ENCODE results near the gene TTLL9. TPM values are rescaled to one million over a fixed set of nuclear protein-coding genes. Genes with fewer than 3 reads are reported as not detected.

The TTLL9 gene
- polyA plus RNA-seq, 1 donor from 2014 or later = not detected

DNA sequence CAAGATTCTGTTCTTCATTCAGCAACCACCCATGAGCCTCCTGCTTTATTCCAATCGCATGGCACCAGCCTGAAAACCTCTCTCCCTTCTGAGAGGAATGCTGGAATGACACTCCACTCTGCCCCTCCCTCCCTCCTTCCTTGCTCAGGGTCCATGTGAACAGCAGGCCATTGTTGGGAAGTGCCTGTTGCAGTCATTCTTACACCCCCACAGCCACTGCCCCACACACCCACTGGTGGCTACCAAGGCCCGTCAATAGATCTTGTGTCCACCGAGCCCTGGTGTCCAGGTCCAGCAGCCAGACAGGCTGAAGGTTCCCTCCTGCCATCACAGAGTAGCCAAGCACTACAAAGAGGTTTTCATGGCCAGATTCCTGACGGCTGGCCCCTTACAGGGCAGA lies 74.9 kb downstream of the TTLL9 start:
- H3K4me1 Mint-ChIP-seq = peaks cover 9 to 14% (median 12%) of the 10 kb centered on the region in 3 donors
- H3K9me3 Mint-ChIP-seq = no peaks in the 10 kb centered on the region
- peaks cover 13% of the 10 kb centered on the region for H3K36me3 Mint-ChIP-seq
- H3K27ac Mint-ChIP-seq = no peak overlapping the region
- no peaks in the 10 kb centered on the region for H3K27me3 Mint-ChIP-seq
- H3K4me3 Mint-ChIP-seq = no peak overlapping the region

DNA sequence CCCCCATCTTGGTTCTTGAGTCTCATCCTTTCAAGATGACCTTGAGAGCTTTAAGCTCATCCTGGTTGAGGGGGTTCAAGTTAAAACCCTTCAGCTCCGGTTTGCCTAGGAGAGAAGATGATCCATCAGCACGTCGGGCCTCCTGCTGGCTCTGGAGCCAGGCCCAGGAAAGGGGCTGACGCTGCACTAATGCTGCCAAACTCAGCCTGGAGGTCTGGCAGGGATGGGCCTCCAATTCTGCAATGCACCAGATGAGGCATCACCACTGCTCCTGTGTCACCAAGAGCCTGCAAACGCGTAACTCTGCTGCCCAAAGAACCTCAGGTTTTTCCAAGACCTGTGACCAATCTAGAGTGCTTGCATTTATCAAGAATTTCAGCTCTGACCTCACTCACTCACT lies 75.4 kb downstream of the TTLL9 start:
- Mint-ChIP-seq H3K4me3 (no peak overlapping the region), H3K27ac (no peak overlapping the region), H3K36me3 (peaks cover 13% of the 10 kb centered on the region), H3K27me3 (no peaks in the 10 kb centered on the region), H3K9me3 (no peaks in the 10 kb centered on the region), H3K4me1 (peaks cover 10 to 18% (median 12%) of the 10 kb centered on the region in 3 donors)

DNA sequence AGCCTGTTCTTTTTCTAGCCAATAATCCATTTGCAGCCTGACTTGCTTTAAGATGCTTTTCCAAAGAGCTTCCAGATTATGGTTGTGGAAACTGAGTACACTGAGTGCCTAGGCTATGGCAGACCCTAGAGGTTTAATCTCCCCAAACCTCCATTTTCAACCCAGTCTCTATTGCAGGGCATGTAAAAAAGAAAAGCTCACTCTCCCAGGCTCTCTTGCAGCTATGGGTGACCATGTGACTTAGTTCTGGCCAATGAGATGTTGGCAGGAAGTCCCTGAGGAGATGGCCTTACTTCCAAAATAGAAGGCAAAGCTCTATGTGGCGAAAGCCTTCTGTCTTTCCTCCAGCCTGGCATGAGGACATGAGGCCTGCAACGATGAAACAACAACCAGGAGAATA lies 77.6 kb downstream of the TTLL9 start:
- Mint-ChIP-seq H3K4me1 (peaks cover 19 to 31% (median 27%) of the 10 kb centered on the region in 3 donors), H3K36me3 (peaks cover 9% of the 10 kb centered on the region), H3K27ac (no peak overlapping the region), H3K27me3 (no peaks in the 10 kb centered on the region), H3K4me3 (peak overlapping the region in 1 of 4 donors; percentile 14), H3K9me3 (no peaks in the 10 kb centered on the region)

DNA sequence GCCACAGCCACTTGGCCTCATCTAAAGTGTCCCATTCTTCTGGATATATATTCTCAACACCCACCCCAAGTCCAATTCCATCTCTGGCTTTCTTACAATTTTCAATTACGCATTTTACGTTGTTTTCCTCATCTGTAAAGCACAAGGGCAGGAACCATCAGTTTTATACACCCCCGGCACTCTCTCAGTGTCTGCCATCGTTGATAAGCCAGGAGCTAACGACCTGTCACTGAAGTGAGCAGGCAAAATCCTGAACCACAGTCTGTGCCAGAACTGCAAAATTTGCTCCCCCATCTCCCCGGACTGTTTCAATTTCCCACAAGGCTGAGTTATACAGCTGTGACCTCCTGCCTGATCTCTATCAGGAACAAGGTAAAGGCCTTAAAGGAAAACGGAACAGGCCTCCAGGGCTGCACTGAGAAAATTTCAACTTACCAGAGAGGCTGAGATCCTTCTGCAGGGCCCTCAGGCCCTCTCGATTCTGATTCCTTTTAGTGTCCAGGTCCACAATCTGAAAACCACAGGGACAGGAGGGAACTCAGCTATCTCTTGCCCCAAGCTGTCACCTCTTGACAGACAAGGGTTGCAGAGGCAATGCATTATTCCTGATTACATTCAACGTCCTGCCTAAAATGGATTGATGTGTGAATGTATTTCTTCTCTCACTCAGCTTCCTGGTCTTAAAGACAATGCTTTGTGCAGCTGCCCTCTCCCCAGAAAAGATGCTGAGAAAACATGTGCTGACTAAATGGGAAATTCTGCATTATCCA lies 79.6 kb downstream of the TTLL9 start:
- Mint-ChIP-seq H3K27me3 (peaks cover 2% of the 10 kb centered on the region), H3K9me3 (no peaks in the 10 kb centered on the region), H3K4me3 (peak overlapping the region in 2 of 4 donors; percentile 61 to 94), H3K4me1 (peaks cover 19 to 31% (median 27%) of the 10 kb centered on the region in 3 donors), H3K36me3 (peaks cover 6% of the 10 kb centered on the region), H3K27ac (peak overlapping the region in 1 of 3 donors; percentile 93)

DNA sequence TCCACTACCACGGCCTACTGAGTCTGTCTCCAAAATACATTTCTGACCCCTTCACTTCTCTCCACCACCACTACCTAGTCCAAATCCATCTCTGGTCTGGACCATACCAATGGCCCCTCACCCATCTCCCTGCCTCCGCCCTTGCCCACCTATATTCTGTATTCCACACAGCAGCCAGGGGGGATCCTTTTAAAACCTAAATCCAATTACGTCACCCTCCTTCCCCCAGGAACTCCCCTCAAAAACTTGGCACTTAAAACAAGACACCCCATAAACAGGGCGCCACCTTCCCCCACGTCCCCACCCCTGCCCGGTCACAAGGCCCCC lies 80.7 kb downstream of the TTLL9 start:
- peak overlapping the region; percentile 94 to 99 (median 98) for H3K4me3 Mint-ChIP-seq
- peaks cover 8% of the 10 kb centered on the region for H3K27me3 Mint-ChIP-seq
- peaks cover 4% of the 10 kb centered on the region for H3K36me3 Mint-ChIP-seq
- H3K27ac Mint-ChIP-seq = peak overlapping the region in 2 of 3 donors; percentile 93 to 98
- H3K9me3 Mint-ChIP-seq = no peaks in the 10 kb centered on the region
- H3K4me1 Mint-ChIP-seq = peaks cover 19 to 31% (median 27%) of the 10 kb centered on the region in 3 donors

DNA sequence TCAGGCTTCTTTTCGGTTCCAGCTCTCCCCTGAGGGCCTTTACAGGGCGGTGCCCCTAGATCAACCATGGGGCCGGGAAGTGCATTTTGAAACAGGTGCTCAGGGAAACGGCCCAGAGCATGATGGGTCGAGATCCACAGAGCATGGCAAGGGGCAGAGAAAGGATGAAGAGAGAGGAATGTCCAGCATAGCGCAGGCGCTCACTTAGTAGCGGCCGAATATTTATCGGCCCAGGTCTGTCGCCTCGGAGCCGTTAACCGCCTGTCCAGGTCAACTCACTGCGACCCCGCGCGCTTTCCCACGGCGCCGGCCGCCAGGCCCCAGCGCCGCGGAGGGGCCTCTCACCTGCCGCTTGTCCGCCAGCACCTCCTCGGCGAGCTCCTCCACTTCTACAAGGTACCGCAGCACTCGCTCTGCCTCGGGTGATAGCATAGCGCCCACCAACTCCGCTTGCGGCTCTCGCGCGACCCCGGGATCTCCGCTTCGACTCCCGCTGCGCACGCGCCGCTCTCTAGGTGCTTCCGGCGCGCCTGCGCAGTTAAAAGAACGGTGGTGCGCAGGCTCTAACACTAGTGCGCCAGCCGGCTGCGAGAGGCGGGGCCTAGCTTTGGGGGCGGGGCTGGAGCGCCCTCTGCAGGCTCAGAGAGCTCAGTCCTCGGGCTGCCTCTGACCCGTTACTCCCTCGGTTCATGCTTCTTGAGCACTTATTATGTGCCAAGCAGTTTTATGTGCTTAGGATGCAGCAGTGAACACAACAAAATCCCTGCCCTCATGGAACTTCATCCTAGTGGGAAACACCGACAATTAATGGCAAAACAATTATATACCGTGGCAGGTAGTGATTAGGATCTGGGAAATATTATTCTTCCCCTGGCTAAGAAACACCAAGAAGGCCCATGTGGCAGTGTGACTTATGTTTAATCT lies 81.4 kb downstream of the TTLL9 start, which contains the start of gene PDRG1:
PDRG1 (minus strand) TSS at position 517 of the 924 bp plus-strand sequence; CDS start at position 432, 85 bp downstream.
- no peaks in the 10 kb centered on the region for H3K9me3 Mint-ChIP-seq
- H3K4me3 Mint-ChIP-seq = peak within 1 kb of the TSS; percentile 94 to 99 (median 98)
- peaks cover 19 to 31% (median 27%) of the 10 kb centered on the region in 3 donors for H3K4me1 Mint-ChIP-seq
- peak within 1 kb of the TSS; percentile 93 to 98 (median 97) for H3K27ac Mint-ChIP-seq
- peaks cover 11% of the 10 kb centered on the region for H3K27me3 Mint-ChIP-seq
- peaks cover 4% of the 10 kb centered on the region for H3K36me3 Mint-ChIP-seq

DNA sequence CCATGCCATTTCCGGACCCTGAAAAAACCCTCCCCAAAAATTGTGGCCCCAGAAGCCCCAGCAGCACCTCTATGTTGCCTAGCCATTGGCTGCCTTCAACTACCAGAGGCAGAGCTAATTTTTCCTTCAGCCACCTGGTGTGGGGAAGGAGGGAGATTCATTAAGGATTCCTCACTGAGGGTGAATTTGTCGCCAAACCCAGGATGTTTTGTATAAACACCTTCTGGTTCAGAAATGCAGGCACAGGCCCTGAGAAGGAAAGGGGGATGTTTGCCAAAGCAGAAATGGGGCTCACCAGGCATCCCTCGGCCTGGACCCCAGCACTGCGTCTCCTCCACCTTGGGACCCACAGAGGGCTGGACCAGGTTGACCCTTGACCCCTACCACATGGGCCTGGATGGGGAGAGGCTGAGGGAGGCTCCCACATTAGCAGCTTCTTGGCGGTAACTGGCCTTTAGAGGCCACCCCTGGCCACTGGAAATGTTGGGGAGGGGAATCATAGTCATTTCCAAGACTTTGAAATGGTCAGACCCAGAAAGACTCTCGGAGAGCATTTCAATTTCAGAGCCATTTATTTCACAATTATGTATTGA lies 83.2 kb downstream of the TTLL9 start:
- H3K9me3 Mint-ChIP-seq = no peaks in the 10 kb centered on the region
- peaks cover 3% of the 10 kb centered on the region for H3K36me3 Mint-ChIP-seq

DNA sequence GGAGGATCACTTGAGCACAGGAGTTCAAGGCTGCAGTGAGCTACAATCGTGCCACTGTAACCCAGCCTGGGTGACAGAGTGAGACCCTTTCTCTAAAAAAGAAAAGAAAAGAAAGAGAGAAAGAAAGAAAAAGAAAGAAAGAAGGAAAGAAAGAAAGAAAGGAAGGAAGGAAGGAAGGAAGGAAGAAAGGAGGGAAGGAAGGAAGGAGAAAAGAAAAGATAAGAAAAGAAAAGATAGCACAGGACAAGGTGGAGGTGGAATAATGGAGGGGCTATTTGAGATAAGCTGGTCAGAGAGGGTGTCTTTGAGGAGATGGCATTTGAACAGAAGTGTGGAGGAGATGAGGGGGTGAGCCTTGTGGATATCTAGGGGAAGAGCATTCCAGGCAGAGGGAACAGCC lies 84.1 kb downstream of the TTLL9 start:
- Mint-ChIP-seq H3K4me3 (no peak overlapping the region), H3K4me1 (peaks cover 15 to 23% (median 22%) of the 10 kb centered on the region in 3 donors), H3K9me3 (no peaks in the 10 kb centered on the region), H3K27me3 (peaks cover 17% of the 10 kb centered on the region), H3K27ac (no peak overlapping the region), H3K36me3 (no peaks in the 10 kb centered on the region)

More for the DNA sequence above, 83.2 kb downstream of the TTLL9 start:
- Mint-ChIP-seq H3K4me1 (peaks cover 19 to 29% (median 26%) of the 10 kb centered on the region in 3 donors), H3K27ac (no peak overlapping the region), H3K4me3 (no peak overlapping the region), H3K27me3 (peaks cover 12% of the 10 kb centered on the region)

DNA sequence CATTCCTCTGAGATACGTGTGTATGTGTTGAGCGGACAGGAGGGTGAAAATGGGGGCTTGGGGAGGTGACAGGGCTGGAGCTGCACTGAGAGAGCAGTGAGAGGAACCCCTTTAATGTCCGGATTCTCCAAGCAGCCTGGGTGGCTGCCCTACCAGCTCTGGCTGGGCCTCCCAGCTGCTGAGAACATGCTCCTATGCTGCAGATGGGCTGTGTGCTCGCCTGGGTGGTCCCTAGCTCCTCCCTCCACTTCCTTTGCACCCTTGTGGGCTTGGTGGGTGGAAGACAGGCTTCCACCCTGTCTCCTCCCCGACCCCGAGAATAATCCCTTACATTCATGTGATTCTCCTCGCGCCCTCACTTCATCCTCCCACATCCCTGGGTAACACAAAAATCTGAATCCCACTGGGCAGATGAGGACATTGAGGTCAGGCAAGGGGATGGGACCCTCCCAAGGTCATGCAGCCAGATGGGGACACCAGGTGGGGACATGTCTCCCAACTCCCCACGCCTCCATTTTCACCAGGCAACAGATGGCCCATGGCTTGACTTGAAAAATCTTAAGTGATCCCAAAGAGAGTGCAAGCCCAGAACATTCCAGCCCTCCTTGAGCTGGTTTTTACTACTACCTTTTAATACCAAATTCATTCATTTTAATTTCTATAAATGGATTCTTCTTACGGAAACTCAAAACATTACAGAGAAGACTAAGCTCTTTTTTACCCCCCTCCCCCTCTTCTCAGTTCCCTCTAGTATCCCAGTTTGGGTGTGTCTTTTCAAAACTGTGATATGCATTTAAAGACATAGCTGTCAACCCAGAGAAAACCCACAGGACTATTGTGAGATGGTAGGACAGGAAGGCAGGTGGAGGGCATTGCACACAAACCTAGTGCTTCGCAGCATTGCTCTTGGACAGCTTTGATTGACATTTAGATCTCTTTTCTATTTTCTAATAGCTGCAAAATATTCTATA lies 86.4 kb downstream of the TTLL9 start:
- peaks cover 3 to 5% (median 4%) of the 10 kb centered on the region in 3 donors for H3K4me1 Mint-ChIP-seq
- H3K9me3 Mint-ChIP-seq = no peaks in the 10 kb centered on the region
- H3K36me3 Mint-ChIP-seq = no peaks in the 10 kb centered on the region
- H3K27me3 Mint-ChIP-seq = peaks cover 20% of the 10 kb centered on the region
- H3K4me3 Mint-ChIP-seq = peak overlapping the region in 1 of 4 donors; percentile 31
- no peak overlapping the region for H3K27ac Mint-ChIP-seq

DNA sequence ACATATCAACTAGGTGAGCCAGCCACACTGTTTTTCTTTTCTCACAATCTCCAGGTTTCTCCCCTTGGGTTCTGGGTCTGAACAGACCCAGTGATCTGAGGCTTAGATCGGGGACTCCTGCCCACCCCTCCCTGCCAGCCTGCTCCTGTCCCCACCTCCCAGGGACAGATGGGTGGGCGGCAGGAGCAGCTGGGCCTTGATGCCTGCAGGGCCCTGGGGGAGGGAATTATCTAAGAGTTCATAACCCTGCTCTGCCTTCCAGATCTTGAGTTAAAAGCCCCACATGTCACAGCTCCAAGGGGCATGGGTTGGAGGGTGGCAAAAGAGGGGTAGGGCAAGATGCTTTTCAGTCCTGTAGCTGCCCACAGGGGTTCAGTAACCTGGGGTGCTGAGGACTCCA lies 92.3 kb downstream of the TTLL9 start:
- Mint-ChIP-seq H3K9me3 (no peaks in the 10 kb centered on the region), H3K36me3 (peaks cover 4% of the 10 kb centered on the region), H3K27ac (no peak overlapping the region), H3K4me3 (no peak overlapping the region), H3K4me1 (peaks cover 0 to 3% (median 0%) of the 10 kb centered on the region in 3 donors), H3K27me3 (peaks cover 35% of the 10 kb centered on the region)

DNA sequence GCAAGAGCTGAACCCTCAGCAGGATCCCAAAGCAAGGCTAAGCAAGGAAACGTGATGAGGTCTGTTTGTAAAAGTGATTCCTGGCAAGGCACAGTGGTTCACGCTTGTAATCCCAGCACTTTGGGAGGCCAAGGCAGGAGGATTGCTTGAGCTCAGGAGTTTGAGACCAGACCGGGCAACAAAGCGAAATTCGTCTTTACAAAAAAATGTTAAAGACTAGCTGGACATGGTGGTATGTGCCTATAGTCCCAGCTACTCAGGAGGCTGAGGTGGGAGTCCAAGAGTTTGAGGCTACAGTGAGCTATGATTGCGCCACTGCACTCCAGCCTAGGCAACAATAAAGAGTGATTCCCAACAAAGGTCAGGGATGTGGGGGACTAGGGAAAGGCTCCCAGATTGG lies 93.5 kb downstream of the TTLL9 start:
- H3K4me3 Mint-ChIP-seq = no peak overlapping the region
- no peak overlapping the region for H3K27ac Mint-ChIP-seq
- peaks cover 0 to 2% (median 0%) of the 10 kb centered on the region in 3 donors for H3K9me3 Mint-ChIP-seq
- H3K36me3 Mint-ChIP-seq = peaks cover 4% of the 10 kb centered on the region
- H3K4me1 Mint-ChIP-seq = peaks cover 2 to 5% (median 4%) of the 10 kb centered on the region in 3 donors
- peaks cover 35% of the 10 kb centered on the region for H3K27me3 Mint-ChIP-seq

DNA sequence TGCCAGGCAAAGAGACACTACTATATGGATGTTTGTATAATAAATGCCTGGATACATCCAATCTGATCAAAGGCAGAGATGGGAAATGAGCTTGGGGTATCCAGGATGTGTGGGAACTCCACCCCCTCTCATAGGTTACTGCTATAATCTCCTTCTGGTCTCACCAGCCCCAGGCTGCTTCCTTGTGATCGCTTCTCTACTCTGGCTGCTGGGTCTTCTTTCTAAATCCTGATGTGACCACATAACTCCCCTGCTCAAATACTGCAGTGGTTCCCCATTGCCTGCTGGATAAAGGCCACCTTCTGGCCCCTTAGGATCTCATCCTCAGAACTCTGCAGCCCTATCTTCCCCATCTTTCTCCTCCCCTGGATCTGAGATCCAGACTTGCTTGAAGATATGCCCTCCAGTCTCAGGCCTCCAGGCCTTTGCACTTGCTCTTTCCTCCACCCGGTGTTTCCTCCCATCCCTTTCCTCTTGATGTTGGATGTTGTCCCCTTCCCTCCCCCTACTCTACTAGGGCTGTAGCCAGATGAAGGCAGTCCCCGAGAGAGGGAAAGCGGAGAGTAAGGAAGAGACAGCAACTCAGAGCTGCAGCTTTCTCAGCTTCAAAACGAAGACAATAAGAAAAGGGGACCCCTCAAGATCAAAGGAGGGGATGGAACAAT lies 96.7 kb downstream of the TTLL9 start:
- Mint-ChIP-seq H3K4me1 (peaks cover 2 to 8% (median 5%) of the 10 kb centered on the region in 3 donors), H3K9me3 (peaks cover 0 to 2% (median 0%) of the 10 kb centered on the region in 3 donors), H3K36me3 (peaks cover 4% of the 10 kb centered on the region), H3K4me3 (peak overlapping the region; percentile 40 to 82 (median 52)), H3K27ac (peak overlapping the region in 2 of 3 donors; percentile 8 to 34), H3K27me3 (peaks cover 39% of the 10 kb centered on the region)

DNA sequence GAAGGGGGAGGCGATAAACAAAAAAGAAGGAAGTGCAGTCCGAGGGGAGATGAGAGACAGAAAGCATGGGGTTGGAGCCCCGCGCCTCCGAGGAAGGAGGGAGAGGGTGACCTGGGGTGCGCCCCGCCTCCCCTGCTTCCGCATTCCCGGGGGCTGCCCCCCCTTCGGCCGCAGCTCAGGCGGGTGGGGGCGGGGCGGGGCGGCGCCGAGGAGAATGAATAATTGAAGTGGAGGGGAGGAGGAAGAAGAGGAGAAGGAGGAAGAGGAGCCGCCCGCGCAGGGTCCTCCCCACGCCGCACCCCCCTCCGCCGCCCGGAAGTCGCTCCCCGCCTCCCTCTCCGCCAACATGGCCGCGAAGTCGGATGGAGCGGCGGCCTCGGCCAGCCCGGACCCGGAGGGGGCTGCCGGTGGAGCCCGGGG lies 97.4 kb downstream of the TTLL9 start, which contains the start of gene XKR7:
XKR7 (plus strand) TSS at position 322 of the 420 bp plus-strand sequence; CDS start at position 347, 25 bp downstream.
- Mint-ChIP-seq H3K27me3 (peaks cover 42% of the 10 kb centered on the region), H3K4me1 (peaks cover 2 to 8% (median 5%) of the 10 kb centered on the region in 3 donors), H3K9me3 (peaks cover 0 to 2% (median 0%) of the 10 kb centered on the region in 3 donors), H3K27ac (peak within 1 kb of the TSS; percentile 8 to 60 (median 34)), H3K36me3 (peaks cover 3% of the 10 kb centered on the region), H3K4me3 (peak within 1 kb of the TSS; percentile 66 to 93 (median 86))

All from IgD-negative memory B cell (primary cell).